ENCODE results near the gene DENND4B. TPM values are rescaled to one million over a fixed set of nuclear protein-coding genes. Genes with fewer than 3 reads are reported as not detected.

Gene DENND4B
- total RNA-seq, 2 donors from 2014 or later, result 161 to 205 TPM

DNA sequence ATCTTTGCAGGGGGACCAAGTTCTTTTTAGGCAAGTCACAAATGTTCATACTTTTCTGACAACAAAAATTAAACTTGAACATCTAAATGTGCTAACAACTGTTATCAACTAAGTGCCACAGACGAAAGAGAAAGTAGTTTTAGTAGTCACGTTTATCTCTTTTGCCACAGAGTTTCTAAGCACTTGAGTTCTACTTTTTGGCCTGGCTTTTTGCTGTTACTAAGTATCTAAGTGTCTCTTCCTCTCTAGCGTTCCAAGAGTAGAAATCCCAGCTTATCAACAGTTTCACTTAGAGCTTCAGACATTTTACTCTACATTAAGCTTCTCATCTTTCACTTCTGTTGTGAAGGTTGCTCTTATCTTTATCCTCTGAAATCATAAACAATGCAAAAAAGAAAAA lies 58.0 kb downstream of the DENND4B start:
- H3K27me3 Mint-ChIP-seq, result no peaks in the 10 kb centered on the region
- no peaks in the 10 kb centered on the region for H3K9me3 Mint-ChIP-seq
- DNase-seq (ENCODE audit: low spot score) (no peak), ATAC-seq (no peak)
- peak overlapping the region; percentile 32 to 78 for H3K27ac Mint-ChIP-seq
- peaks cover 20 to 23% of the 10 kb centered on the region in 2 donors for H3K4me1 Mint-ChIP-seq (ENCODE audit: low read depth in 2 of 2)
- peaks cover 4% of the 10 kb centered on the region for H3K36me3 Mint-ChIP-seq
- H3K4me3 Mint-ChIP-seq, result peak overlapping the region; percentile 9

- H3K4me3 Mint-ChIP-seq, result no peak overlapping the region
- H3K27ac Mint-ChIP-seq, result no peak overlapping the region
- ATAC-seq (no peak), DNase-seq (ENCODE audit: low spot score) (no peak)
- H3K27me3 Mint-ChIP-seq, result no peaks in the 10 kb centered on the region
- H3K9me3 Mint-ChIP-seq, result no peaks in the 10 kb centered on the region
- H3K4me1 Mint-ChIP-seq (ENCODE audit: low read depth in 2 of 2), result peaks cover 20 to 22% of the 10 kb centered on the region in 2 donors
- peaks cover 4% of the 10 kb centered on the region for H3K36me3 Mint-ChIP-seq
Observed at GRCh38 chr1:153886127-153886526, 60.4 kb downstream of the DENND4B start.

DNA sequence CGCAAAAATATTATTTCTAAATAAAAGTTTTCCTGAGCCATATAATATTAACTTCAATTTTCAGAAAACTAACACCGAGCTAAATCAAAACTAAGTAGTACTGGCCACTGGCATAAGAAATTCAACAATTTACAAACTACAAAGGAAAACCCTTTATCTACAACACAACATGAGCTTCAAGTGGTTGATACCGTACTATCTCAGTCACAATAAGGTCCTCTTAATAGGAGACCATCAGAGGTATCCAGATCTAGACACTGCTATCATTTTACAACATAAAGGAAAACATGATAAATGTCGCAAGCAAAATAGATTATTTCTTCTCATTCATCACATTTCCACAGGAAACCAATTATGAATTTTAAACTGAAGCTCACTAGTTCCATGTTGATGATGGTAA lies 63.3 kb downstream of the DENND4B start:
- Mint-ChIP-seq H3K4me3 (no peak overlapping the region), H3K4me1 (ENCODE audit: low read depth in 2 of 2) (peaks cover 12 to 18% of the 10 kb centered on the region in 2 donors), H3K9me3 (no peaks in the 10 kb centered on the region), H3K27me3 (no peaks in the 10 kb centered on the region), H3K36me3 (no peaks in the 10 kb centered on the region), H3K27ac (peak overlapping the region in 1 of 2 donors; percentile 42)
- ATAC-seq (no peak), DNase-seq (ENCODE audit: low spot score) (no peak)

- H3K36me3 Mint-ChIP-seq, result no peaks in the 10 kb centered on the region
- no peak overlapping the region for H3K27ac Mint-ChIP-seq
- ATAC-seq (peak in 1 of 2 donors; percentile 63), DNase-seq (ENCODE audit: low spot score) (no peak)
- H3K4me1 Mint-ChIP-seq (ENCODE audit: low read depth in 2 of 2), result peaks cover 12 to 19% of the 10 kb centered on the region in 2 donors
- H3K27me3 Mint-ChIP-seq, result no peaks in the 10 kb centered on the region
- H3K9me3 Mint-ChIP-seq, result no peaks in the 10 kb centered on the region
- H3K4me3 Mint-ChIP-seq, result no peak overlapping the region
Observed at GRCh38 chr1:153882296-153882912, 64.1 kb downstream of the DENND4B start.

DNA sequence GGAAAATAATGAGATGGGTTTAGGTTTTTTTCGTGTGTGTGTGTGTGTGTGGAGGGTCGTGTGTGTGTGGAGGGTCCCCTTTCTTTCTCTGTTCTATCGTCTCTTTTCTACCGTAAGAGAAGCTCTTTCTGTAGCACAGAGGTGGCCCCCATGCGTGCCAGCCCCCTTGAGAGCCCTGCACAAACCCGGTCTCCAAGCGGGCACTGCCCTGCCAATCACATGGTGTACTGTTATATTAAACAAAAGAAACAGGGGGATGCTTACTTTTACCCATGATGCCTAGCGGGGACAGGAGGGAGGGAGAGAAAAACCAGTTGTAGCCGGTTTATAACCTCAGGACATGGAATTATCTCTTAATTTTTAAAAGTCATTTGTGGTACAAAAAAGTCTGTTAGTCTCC lies 64.8 kb downstream of the DENND4B start:
- Mint-ChIP-seq H3K27me3 (no peaks in the 10 kb centered on the region), H3K36me3 (no peaks in the 10 kb centered on the region), H3K9me3 (no peaks in the 10 kb centered on the region), H3K4me1 (ENCODE audit: low read depth in 2 of 2) (peaks cover 7 to 16% of the 10 kb centered on the region in 2 donors), H3K27ac (no peak overlapping the region), H3K4me3 (no peak overlapping the region)
- ATAC-seq (no peak), DNase-seq (ENCODE audit: low spot score) (no peak)

- H3K4me1 Mint-ChIP-seq (ENCODE audit: low read depth in 2 of 2), result peaks cover 5 to 20% of the 10 kb centered on the region in 2 donors
- no peaks in the 10 kb centered on the region for H3K36me3 Mint-ChIP-seq
- no peak overlapping the region for H3K27ac Mint-ChIP-seq
- no peak overlapping the region for H3K4me3 Mint-ChIP-seq
- H3K9me3 Mint-ChIP-seq, result no peaks in the 10 kb centered on the region
- no peaks in the 10 kb centered on the region for H3K27me3 Mint-ChIP-seq
- ATAC-seq, result peak in 1 of 2 donors; percentile 62
- no peak for DNase-seq (ENCODE audit: low spot score)
Observed at GRCh38 chr1:153880962-153881361, 65.6 kb downstream of the DENND4B start.

- Mint-ChIP-seq H3K27ac (no peak overlapping the region), H3K27me3 (no peaks in the 10 kb centered on the region), H3K4me3 (no peak overlapping the region), H3K36me3 (no peaks in the 10 kb centered on the region), H3K9me3 (no peaks in the 10 kb centered on the region), H3K4me1 (ENCODE audit: low read depth in 2 of 2) (peaks cover 9 to 21% of the 10 kb centered on the region in 2 donors)
- no peak for ATAC-seq
- no peak for DNase-seq (ENCODE audit: low spot score)
Observed at GRCh38 chr1:153880024-153880423, 66.5 kb downstream of the DENND4B start.

Other genes with a start within 250 kb of the DENND4B start
- 10 to 100 TPM; 42.1 to 62.0 TPM for gene INTS3, start 218.7 kb downstream of the DENND4B start, total RNA-seq
- 10 to 100 TPM; 33.6 to 69.9 TPM for gene SLC27A3, start 171.3 kb downstream of the DENND4B start, total RNA-seq
- gene GATAD2B, start 23.7 kb downstream of the DENND4B start, total RNA-seq, result 10 to 100 TPM; 58.5 to 76.6 TPM
- gene CRTC2, start 11.9 kb upstream of the DENND4B start, total RNA-seq, result 100 to 1,000 TPM; 103 to 129 TPM
- 10 to 100 TPM; 65.6 to 74.2 TPM for gene SLC39A1, start 16.8 kb upstream of the DENND4B start, total RNA-seq
- 1 to 10 TPM; 4.5 to 6.1 TPM for gene CREB3L4, start 21.2 kb upstream of the DENND4B start, total RNA-seq
- gene JTB, start 31.0 kb upstream of the DENND4B start, total RNA-seq, result 100 to 1,000 TPM; 164 to 255 TPM
- 10 to 100 TPM in 1 of 2 donors, 1 to 10 TPM in 1; 7.8 to 11.5 TPM for gene RAB13, start 39.6 kb upstream of the DENND4B start, total RNA-seq
- gene RPS27, start 44.0 kb upstream of the DENND4B start, total RNA-seq, result 100 to 1,000 TPM; 370 to 905 TPM
- under 1 TPM in 1 of 2 donors, not detected in 1; 0.24 TPM for gene NUP210L, start 208.4 kb upstream of the DENND4B start, total RNA-seq
- gene TPM3, start 245.4 kb upstream of the DENND4B start, total RNA-seq, result 100 to 1,000 TPM; 495 to 662 TPM

All from natural killer cell treated with Interleukin-12 subunit alpha and Interleukin-12 subunit beta and Interleukin-15 and Interleukin-18, amount 100 ng/mL, for 72 hours (primary cell).